ENCODE data around the gene PCP2.

GRCh38 chr19:7612282-7613274 lies 20.9 kb downstream of the PCP2 start:
- TF ChIP-seq CTCF (IDR thresholded peaks at IDR 0.05) (no peak), CHD4 (IDR thresholded peaks at IDR 0.05; ENCODE audit: borderline replicate concordance) (no peak), E2F6 (IDR thresholded peaks at IDR 0.05; ENCODE audit: borderline replicate concordance, low read depth) (no peak), MAZ (IDR thresholded peaks at IDR 0.05; ENCODE audit: borderline replicate concordance, low read depth, low read length) (no peak), JUN (IDR thresholded peaks at IDR 0.05) (no peak), CEBPB (IDR thresholded peaks at IDR 0.05) (no peak), POLR2A (IDR thresholded peaks at IDR 0.05; ENCODE audit: low read length) (no peak), RAD21 (conservative IDR thresholded peaks at IDR 0.05 in 1 of 2, IDR thresholded peaks at IDR 0.05 in 1 of 2) (no peak), RFX5 (IDR thresholded peaks at IDR 0.05) (no peak), MAFK (IDR thresholded peaks at IDR 0.05; ENCODE audit: partially characterized antibody) (no peak), EP300 (IDR thresholded peaks at IDR 0.05) (no peak), HDAC2 (IDR thresholded peaks at IDR 0.05) (no peak)
- TF ChIP-seq, protein P1, sequence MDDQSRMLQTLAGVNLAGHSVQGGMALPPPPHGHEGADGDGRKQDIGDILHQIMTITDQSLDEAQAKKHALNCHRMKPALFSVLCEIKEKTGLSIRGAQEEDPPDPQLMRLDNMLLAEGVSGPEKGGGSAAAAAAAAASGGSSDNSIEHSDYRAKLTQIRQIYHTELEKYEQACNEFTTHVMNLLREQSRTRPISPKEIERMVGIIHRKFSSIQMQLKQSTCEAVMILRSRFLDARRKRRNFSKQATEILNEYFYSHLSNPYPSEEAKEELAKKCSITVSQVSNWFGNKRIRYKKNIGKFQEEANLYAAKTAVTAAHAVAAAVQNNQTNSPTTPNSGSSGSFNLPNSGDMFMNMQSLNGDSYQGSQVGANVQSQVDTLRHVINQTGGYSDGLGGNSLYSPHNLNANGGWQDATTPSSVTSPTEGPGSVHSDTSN (IDR thresholded peaks at IDR 0.05), result no peak
- TF ChIP-seq, protein P2, sequence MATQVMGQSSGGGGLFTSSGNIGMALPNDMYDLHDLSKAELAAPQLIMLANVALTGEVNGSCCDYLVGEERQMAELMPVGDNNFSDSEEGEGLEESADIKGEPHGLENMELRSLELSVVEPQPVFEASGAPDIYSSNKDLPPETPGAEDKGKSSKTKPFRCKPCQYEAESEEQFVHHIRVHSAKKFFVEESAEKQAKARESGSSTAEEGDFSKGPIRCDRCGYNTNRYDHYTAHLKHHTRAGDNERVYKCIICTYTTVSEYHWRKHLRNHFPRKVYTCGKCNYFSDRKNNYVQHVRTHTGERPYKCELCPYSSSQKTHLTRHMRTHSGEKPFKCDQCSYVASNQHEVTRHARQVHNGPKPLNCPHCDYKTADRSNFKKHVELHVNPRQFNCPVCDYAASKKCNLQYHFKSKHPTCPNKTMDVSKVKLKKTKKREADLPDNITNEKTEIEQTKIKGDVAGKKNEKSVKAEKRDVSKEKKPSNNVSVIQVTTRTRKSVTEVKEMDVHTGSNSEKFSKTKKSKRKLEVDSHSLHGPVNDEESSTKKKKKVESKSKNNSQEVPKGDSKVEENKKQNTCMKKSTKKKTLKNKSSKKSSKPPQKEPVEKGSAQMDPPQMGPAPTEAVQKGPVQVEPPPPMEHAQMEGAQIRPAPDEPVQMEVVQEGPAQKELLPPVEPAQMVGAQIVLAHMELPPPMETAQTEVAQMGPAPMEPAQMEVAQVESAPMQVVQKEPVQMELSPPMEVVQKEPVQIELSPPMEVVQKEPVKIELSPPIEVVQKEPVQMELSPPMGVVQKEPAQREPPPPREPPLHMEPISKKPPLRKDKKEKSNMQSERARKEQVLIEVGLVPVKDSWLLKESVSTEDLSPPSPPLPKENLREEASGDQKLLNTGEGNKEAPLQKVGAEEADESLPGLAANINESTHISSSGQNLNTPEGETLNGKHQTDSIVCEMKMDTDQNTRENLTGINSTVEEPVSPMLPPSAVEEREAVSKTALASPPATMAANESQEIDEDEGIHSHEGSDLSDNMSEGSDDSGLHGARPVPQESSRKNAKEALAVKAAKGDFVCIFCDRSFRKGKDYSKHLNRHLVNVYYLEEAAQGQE (IDR thresholded peaks at IDR 0.05), result no peak

Data from A549 (cell line).